Measurements from ENCODE around the gene CTNNBIP1.

CTNNBIP1 gene

DNA sequence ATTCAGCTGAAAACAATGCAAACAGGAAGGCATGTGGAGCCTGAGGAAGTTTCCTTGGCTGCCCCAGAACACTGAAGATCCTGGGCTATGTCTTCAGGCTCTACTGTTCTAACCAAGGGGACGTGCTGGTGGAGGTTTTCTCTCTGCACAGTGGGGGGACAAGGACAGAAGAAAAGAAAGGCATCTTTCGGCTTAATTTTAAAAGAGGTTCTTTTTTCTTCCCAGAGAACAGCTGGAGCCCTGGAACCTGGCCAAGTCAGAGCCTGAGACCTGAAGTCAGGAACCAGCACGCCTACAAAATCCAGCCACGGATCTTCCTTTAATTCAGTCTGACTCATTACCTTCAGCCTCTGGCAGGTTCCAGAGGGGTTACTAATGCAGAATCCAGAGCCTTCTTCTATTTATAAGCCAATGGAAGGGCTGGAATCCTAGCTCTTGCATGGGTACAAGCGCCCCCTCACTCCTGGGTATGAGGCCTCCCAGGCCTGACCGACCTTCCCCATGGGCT lies 19.8 kb downstream of the CTNNBIP1 start:
- H3K4me3 ChIP-seq (ENCODE audit: low read depth, low read length), result no peak overlapping the region
- TF ChIP-seq, protein P1, sequence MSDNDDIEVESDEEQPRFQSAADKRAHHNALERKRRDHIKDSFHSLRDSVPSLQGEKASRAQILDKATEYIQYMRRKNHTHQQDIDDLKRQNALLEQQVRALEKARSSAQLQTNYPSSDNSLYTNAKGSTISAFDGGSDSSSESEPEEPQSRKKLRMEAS (IDR thresholded peaks at IDR 0.05; ENCODE audit: low read depth, low read length), result no peak
- TF ChIP-seq POLR2A (IDR thresholded peaks at IDR 0.05; ENCODE audit: extremely low read depth, insufficient read length) (no peak), MYC (IDR thresholded peaks at IDR 0.05; ENCODE audit: low read depth, low read length) (no peak)
- TF ChIP-seq, protein P2, sequence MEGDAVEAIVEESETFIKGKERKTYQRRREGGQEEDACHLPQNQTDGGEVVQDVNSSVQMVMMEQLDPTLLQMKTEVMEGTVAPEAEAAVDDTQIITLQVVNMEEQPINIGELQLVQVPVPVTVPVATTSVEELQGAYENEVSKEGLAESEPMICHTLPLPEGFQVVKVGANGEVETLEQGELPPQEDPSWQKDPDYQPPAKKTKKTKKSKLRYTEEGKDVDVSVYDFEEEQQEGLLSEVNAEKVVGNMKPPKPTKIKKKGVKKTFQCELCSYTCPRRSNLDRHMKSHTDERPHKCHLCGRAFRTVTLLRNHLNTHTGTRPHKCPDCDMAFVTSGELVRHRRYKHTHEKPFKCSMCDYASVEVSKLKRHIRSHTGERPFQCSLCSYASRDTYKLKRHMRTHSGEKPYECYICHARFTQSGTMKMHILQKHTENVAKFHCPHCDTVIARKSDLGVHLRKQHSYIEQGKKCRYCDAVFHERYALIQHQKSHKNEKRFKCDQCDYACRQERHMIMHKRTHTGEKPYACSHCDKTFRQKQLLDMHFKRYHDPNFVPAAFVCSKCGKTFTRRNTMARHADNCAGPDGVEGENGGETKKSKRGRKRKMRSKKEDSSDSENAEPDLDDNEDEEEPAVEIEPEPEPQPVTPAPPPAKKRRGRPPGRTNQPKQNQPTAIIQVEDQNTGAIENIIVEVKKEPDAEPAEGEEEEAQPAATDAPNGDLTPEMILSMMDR (IDR thresholded peaks at IDR 0.05; ENCODE audit: low read depth, low read length), result no peak
- no peak for DNase-seq (ENCODE audit: low read depth)

DNA sequence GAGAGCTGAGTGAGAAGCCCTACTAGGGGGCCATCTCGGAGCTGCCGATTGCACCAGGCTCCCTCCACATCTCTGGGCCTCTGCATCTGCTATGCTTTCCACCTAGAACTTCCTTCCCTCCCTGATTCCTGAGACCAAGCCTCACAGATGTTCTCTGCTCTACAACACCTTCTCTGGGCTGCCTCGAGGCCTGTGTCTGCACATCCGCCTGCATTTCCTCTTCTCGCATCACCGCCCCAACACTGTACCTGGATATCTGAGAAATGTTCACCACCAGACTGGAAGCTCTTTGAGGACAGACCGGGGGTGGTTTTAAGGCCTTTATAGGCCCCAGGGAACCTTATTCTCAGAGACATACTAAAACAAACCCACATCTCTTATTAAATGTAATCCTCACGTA lies 20.7 kb downstream of the CTNNBIP1 start:
- H3K4me3 ChIP-seq (ENCODE audit: low read depth, low read length), result no peak overlapping the region
- no peak for DNase-seq (ENCODE audit: low read depth)
- TF ChIP-seq MYC (IDR thresholded peaks at IDR 0.05; ENCODE audit: low read depth, low read length), result no peak

DNA sequence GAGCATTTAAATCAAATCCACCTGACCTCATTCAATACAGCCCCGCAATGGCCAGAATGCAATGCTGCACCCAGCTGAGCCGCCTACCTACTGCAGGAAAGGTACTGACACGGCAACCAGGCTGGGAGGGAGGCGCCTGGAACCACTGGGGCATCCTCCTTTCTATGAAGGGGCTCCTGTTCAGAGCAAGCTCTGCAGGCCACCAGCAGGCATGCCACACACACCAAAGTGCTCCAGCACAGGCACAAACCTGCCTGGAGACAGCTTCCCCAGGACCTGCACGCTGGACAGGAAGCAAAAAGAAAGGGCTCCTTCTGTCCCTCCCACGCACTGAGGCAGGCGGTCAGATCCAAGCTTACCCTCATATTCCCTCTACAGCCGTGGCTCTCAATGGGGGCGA lies 21.2 kb downstream of the CTNNBIP1 start:
- DNase-seq (ENCODE audit: low read depth), result no peak
- TF ChIP-seq MYC (IDR thresholded peaks at IDR 0.05; ENCODE audit: low read depth, low read length), result no peak
- TF ChIP-seq, protein P1 (IDR thresholded peaks at IDR 0.05; ENCODE audit: low read depth, low read length), result no peak
- TF ChIP-seq POLR2A (IDR thresholded peaks at IDR 0.05; ENCODE audit: extremely low read depth, insufficient read length), result no peak
- TF ChIP-seq, protein P2 (IDR thresholded peaks at IDR 0.05; ENCODE audit: low read depth, low read length), result no peak
- H3K4me3 ChIP-seq (ENCODE audit: low read depth, low read length), result no peak overlapping the region

DNA sequence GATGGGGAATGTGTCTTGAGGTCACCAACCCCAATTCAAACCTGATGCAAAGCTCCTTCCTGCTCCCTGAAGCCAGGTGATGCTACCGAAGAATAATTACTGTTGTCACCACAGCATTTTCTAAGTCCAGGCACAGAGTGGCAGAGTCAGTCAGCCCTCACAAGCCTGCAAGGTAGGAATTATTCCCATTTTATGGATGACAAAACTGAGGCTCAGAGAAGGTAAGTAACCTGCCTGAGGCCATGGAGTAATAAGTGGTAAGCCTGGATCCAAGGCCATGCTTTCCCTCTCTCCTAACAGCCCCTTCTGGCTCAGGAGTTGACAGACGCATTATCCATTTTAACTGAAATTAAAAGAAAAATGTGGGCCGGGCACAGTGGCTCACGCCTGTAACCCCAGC lies 23.0 kb downstream of the CTNNBIP1 start:
- DNase-seq (ENCODE audit: low read depth), result no peak
- TF ChIP-seq, protein P2 (IDR thresholded peaks at IDR 0.05; ENCODE audit: low read depth, low read length), result no peak
- TF ChIP-seq, protein P1 (IDR thresholded peaks at IDR 0.05; ENCODE audit: low read depth, low read length), result no peak
- TF ChIP-seq MYC (IDR thresholded peaks at IDR 0.05; ENCODE audit: low read depth, low read length) (no peak), POLR2A (IDR thresholded peaks at IDR 0.05; ENCODE audit: extremely low read depth, insufficient read length) (no peak)

DNA sequence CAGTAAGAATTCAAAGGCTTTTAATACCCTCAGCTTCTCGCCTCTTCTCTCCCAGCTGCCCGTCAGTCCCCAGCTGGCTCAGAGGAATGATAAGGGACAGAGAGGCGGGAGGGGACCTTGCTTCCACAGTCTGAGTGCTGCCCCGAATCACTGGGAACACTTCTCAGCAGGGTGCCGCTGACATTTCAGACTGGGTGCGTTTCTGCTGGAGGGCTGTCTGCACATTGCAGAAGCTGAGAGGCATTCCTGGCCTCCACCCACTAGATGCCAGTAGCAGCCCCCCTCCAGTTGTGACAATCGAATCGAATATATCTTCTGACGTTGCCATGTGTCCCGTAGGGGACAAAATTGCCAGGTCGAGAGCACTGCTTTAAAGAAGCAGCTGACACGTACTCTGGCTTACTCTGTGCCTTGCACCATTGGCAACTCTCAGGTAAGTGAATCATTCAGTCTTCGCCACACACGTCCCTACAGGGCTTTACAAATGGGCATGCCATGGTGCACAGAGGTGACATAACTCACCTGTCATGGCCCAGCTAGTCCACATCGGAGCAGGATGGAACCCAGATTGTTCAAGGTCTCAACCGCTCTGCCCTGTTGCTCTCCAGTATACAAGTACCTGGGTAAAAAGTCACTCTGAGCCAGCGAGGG lies 23.9 kb downstream of the CTNNBIP1 start:
- peak; percentile 37 for DNase-seq (ENCODE audit: low read depth)
- TF ChIP-seq POLR2A (IDR thresholded peaks at IDR 0.05; ENCODE audit: extremely low read depth, insufficient read length), result no peak
- TF ChIP-seq MYC (IDR thresholded peaks at IDR 0.05; ENCODE audit: low read depth, low read length), result no peak
- TF ChIP-seq, protein P1 (IDR thresholded peaks at IDR 0.05; ENCODE audit: low read depth, low read length), result no peak
- TF ChIP-seq, protein P2 (IDR thresholded peaks at IDR 0.05; ENCODE audit: low read depth, low read length), result no peak
- no peak overlapping the region for H3K4me3 ChIP-seq (ENCODE audit: low read depth, low read length)

More for the DNA sequence above, 23.0 kb downstream of the CTNNBIP1 start:
- no peak overlapping the region for H3K4me3 ChIP-seq (ENCODE audit: low read depth, low read length)

DNA sequence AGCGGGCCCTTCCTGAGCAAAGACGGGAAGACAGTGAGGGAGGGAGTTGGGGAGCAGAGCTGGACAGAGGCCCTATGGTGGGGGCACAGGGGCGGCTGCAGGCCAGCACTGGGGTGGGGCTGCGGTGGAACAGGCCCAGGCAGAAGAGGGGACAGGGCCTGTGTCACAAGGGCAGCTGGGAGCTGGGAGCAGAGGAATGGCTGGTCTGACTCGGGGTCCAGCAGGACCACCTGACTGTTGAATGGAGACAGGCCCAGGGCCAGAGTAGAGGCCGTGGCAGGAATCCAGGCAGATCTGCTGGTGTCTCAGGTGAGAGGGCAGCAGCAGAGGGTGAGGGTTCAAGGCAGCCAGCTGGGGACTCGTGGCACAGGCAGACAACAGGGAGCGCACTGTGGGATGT lies 25.3 kb downstream of the CTNNBIP1 start:
- TF ChIP-seq, protein P2 (IDR thresholded peaks at IDR 0.05; ENCODE audit: low read depth, low read length), result no peak
- TF ChIP-seq MYC (IDR thresholded peaks at IDR 0.05; ENCODE audit: low read depth, low read length), result no peak
- H3K4me3 ChIP-seq (ENCODE audit: low read depth, low read length), result no peak overlapping the region
- no peak for DNase-seq (ENCODE audit: low read depth)

Data from NB4 (cell line).